A549 (cell line): Measurements from ENCODE around the gene SUCNR1. TPM values are rescaled to one million over a fixed set of nuclear protein-coding genes. Genes with fewer than 3 reads are reported as not detected.
A peak's percentile ranks its signal among the peaks of the same experiment; 100 is the strongest.
"Not testable (repeated sequence)": the region's sequence is repeated elsewhere in the genome, so short reads cannot be mapped to it uniquely, and the experiment has no call there.

ENCODE experiments used
- ATAC-seq, 2 experiments: fragments of 200-7000 bp in 1 of 2; fragments of >200 bp in 1 of 2; cut with Nextera tagmentation in 1 of 2; cut with Tn5 transposase in 1 of 2; 3 replicates each; pipeline versions ENCODE4 v1.8.0 to v1.9.1; 2018 to 2020; ENCODE audit warnings: mild to moderate bottlenecking in 1 of 2, moderate library complexity in 1 of 2
- CTCF ChIA-PET: fragments of 300-600 bp; sonication (Branson Sonifier 250); formaldehyde crosslinking; extraction: SDS; loops from one replicate; lab custom pipeline; 2021; ENCODE audit warnings: antibody characterized with exemption, inconsistent platforms; lab: Yijun Ruan, JAX
- POLR2A ChIA-PET: fragments of 350-600 bp; formaldehyde crosslinking; extraction: SDS; loops from one replicate; lab custom pipeline; 2021; ENCODE audit warnings: antibody characterized with exemption, inconsistent platforms; lab: Yijun Ruan, JAX
- DNase-seq, 2 experiments: peaks; one replicate each; pipeline versions ENCODE4 v3.0.0 to v3.0.0-alpha.2; 2011 to 2016; ENCODE audit warnings: low read depth in 1 of 2, low spot score in 1 of 2
- FAIRE-seq: peaks from 2 replicates; lab custom pipeline; 2011; peaks lifted over from hg19 to GRCh38; lab: Jason Lieb, UNC
- H3K27ac ChIP-seq, 2 experiments: fragments of >200 bp; sonication (Bioruptor Twin); formaldehyde crosslinking; 3 replicates each; pipeline ENCODE4 v1.5.1; 2016 to 2017
- H3K4me1 ChIP-seq: fragments of >200 bp; sonication (Bioruptor Twin); formaldehyde crosslinking; 3 replicates; pipeline ENCODE4 v1.6.1; 2016
- H3K4me2 ChIP-seq: fragments of >200 bp; sonication (Bioruptor Twin); formaldehyde crosslinking; 3 replicates; pipeline ENCODE4 v1.6.1; 2016
- H3K4me3 ChIP-seq: fragments of >200 bp; sonication (Bioruptor Twin); formaldehyde crosslinking; 3 replicates; pipeline ENCODE4 v1.5.1; 2016
- H3K9me3 ChIP-seq: fragments of >200 bp; sonication (Bioruptor Twin); formaldehyde crosslinking; 3 replicates; pipeline ENCODE4 v1.6.1; 2016
- CHD2 ChIP-seq: fragments of 150-350 bp; IDR thresholded peaks from 2 replicates; pipeline ENCODE4 v1.6.1; 2014; ENCODE audit warnings: low read length; ENCODE audit not compliant: partially characterized antibody
- CHD4 ChIP-seq: fragments of 200-600 bp; sonication (generic); IDR thresholded peaks from 2 replicates; pipeline ENCODE4 v1.6.1; 2016; ENCODE audit warnings: antibody characterized with exemption, mild to moderate bottlenecking, borderline replicate concordance
- E2F6 ChIP-seq: IDR thresholded peaks from 2 replicates; pipeline ENCODE4 v1.6.1; 2012; ENCODE audit warnings: low read depth, borderline replicate concordance
- FOSL2 ChIP-seq, 2 experiments: fragments of 450-650 bp in 1 of 2; fragments of >200 bp in 1 of 2; sonication (Bioruptor Twin) in 1 of 2; formaldehyde crosslinking; IDR thresholded peaks; 2 replicates each; pipeline versions ENCODE4 v1.5.0 to v1.6.1; 2016 to 2020; ENCODE audit warnings: mild to moderate bottlenecking in 1 of 2, moderate library complexity in 1 of 2
- HDAC2 ChIP-seq: fragments of 200-600 bp; sonication (generic); IDR thresholded peaks from 2 replicates; pipeline ENCODE4 v1.6.1; 2016
- HOXA7 ChIP-seq: fragments of 250-450 bp; sonication (Bioruptor Pico); IDR thresholded peaks from 2 replicates; pipeline ENCODE4 v1.5.0; 2020; ENCODE audit warnings: mild to moderate bottlenecking, moderate library complexity
- HOXB13 ChIP-seq: fragments of 250-450 bp; sonication (Bioruptor Pico); IDR thresholded peaks from 2 replicates; pipeline ENCODE4 v1.5.0; 2020; ENCODE audit warnings: low read depth, mild to moderate bottlenecking, moderate library complexity
- HOXB5 ChIP-seq: fragments of 250-450 bp; sonication (Bioruptor Pico); IDR thresholded peaks from 2 replicates; pipeline ENCODE4 v1.5.0; 2020; ENCODE audit warnings: mild to moderate bottlenecking, moderate library complexity
- MAZ ChIP-seq: fragments of 150-350 bp; IDR thresholded peaks from 2 replicates; pipeline ENCODE4 v1.6.1; 2014; ENCODE audit warnings: antibody characterized with exemption, low read depth, low read length, borderline replicate concordance
- NFE2L2 ChIP-seq: fragments of 150-350 bp; conservative IDR thresholded peaks from 2 replicates; pipeline ENCODE4 v1.6.1; 2014; ENCODE audit warnings: low read length
- NPAS2 ChIP-seq: fragments of 250-450 bp; sonication (Bioruptor Pico); IDR thresholded peaks from 2 replicates; pipeline ENCODE4 v1.8.0; 2022; ENCODE audit warnings: mild to moderate bottlenecking, moderate library complexity, borderline replicate concordance
- PHF8 ChIP-seq: fragments of 200-600 bp; sonication (generic); IDR thresholded peaks from 2 replicates; pipeline ENCODE4 v1.6.1; 2016; ENCODE audit warnings: low read depth, mild to moderate bottlenecking, antibody characterized with exemption, moderate library complexity, borderline replicate concordance
- POLR2A ChIP-seq: IDR thresholded peaks from 2 replicates; pipeline ENCODE4 v1.6.1; 2012; ENCODE audit warnings: mild to moderate bottlenecking, low read length
- TFCP2L1 ChIP-seq: fragments of 250-450 bp; sonication (Bioruptor Pico); IDR thresholded peaks from 2 replicates; pipeline ENCODE4 v1.5.0; 2021; ENCODE audit warnings: mild to moderate bottlenecking
- TP53 ChIP-seq: fragments of 250-450 bp; sonication (Bioruptor Pico); IDR thresholded peaks from 2 replicates; pipeline ENCODE4 v1.5.0; 2021; ENCODE audit warnings: mild to moderate bottlenecking, moderate library complexity
- ZC3H11A ChIP-seq: fragments of 450-650 bp; IDR thresholded peaks from 2 replicates; pipeline ENCODE4 v1.6.1; 2014; ENCODE audit warnings: antibody characterized with exemption, mild to moderate bottlenecking
- ZSCAN20 ChIP-seq: fragments of 250-450 bp; sonication (Bioruptor Pico); IDR thresholded peaks from 2 replicates; pipeline ENCODE4 v1.8.0; 2022; ENCODE audit warnings: mild to moderate bottlenecking, moderate library complexity
- WGBS: methylation state at CpG from one replicate; pipeline ENCODE4 v1.1.6; 2017; ENCODE audit errors: missing lambda C conversion rate; 5-methylcytosine and 5-hydroxymethylcytosine counted together
- polyA plus RNA-seq, 4 experiments: library from polyadenylated mRNA; depleted of rRNA in 3 of 4; stranded (reverse); fragments of >200 nt; fragmentation: RNase III in 1 of 4; extraction: RNeasy Plus Mini Kit Qiagen cat#74134 plus additional on column Dnase treatment in 1 of 4; gene quantifications; 2 replicates in 3 of 4; 3 replicates in 1 of 4; pipeline ENCODE4 v1.2.3, GENCODE V29; 2011 to 2017
- TF ChIP-seq, protein P1 (sequence below): fragments of 150-350 bp; IDR thresholded peaks from 2 replicates; pipeline ENCODE4 v1.6.1; 2014; ENCODE audit warnings: low read depth, mild to moderate bottlenecking, low read length

SUCNR1 gene
- polyA plus RNA-seq, 2 of the 4 experiments (the other 2 are of a cell fraction), result 0.27 to 1.4 TPM

- Histone ChIP-seq H3K4me2 (peak overlapping the region; percentile 76; the same call in 2 of the 3 replicates), H3K4me1 (peaks cover 41% of the 10 kb centered on the region), H3K27ac (peak overlapping the region; percentile 6 to 74; a peak in 3 of 6 replicates), H3K4me3 (no peak overlapping the region), H3K9me3 (no peaks in the 10 kb centered on the region)
- peak; percentile 31 to 32 for DNase-seq
- TF ChIP-seq NPAS2 (CRISPR knock-in tag) (no peak), FOSL2 (IDR thresholded peaks at IDR 0.05) (no peak), FOSL2 (CRISPR knock-in tag; IDR thresholded peaks at IDR 0.05) (peak; percentile 16; the same call in 1 of the 2 replicates), TFCP2L1 (no peak), ZC3H11A (no peak), HOXA7 (CRISPR knock-in tag) (no peak), E2F6 (peak; percentile 39; the same call in 1 of the 2 replicates), ZSCAN20 (CRISPR knock-in tag) (no peak), MAZ (no peak), TP53 (CRISPR knock-in tag) (no peak), HDAC2 (no peak), HOXB5 (CRISPR knock-in tag) (no peak; the same call in 1 of the 2 replicates), HOXB13 (CRISPR knock-in tag) (no peak), CHD4 (no peak), POLR2A (no peak), CHD2 (no peak)
- TF ChIP-seq, protein P1, sequence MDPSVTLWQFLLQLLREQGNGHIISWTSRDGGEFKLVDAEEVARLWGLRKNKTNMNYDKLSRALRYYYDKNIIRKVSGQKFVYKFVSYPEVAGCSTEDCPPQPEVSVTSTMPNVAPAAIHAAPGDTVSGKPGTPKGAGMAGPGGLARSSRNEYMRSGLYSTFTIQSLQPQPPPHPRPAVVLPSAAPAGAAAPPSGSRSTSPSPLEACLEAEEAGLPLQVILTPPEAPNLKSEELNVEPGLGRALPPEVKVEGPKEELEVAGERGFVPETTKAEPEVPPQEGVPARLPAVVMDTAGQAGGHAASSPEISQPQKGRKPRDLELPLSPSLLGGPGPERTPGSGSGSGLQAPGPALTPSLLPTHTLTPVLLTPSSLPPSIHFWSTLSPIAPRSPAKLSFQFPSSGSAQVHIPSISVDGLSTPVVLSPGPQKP, result no peak
- FAIRE-seq, result no peak
- peak; percentile 71 to 77; a peak in 3 of 6 replicates for ATAC-seq
- CTCF ChIA-PET, result interaction anchor here (1.3 to 1.5 kb wide), 2 partner anchors 7 to 457 kb away, joined by 3 to 6 read pairs; no protein-coding TSS in a partner anchor
- 24% methylated on average over 2 of the region's 2 CpGs for WGBS
- POLR2A ChIA-PET, result interaction anchor here (0.6 kb wide), 1 partner anchor 240 kb away, joined by 3 read pairs; no protein-coding TSS in a partner anchor
These were observed 52.4 kb downstream of the SUCNR1 start for GRCh38 chr3:151925876-151926275.

GRCh38 chr3:151926956-151927355 lies 53.5 kb downstream of the SUCNR1 start:
- ChIA-PET POLR2A (no interaction called here), CTCF (interaction anchor here (0.5 to 1.8 kb wide), 6 partner anchors 8 to 812 kb away, joined by 3 to 6 read pairs (median 4); no protein-coding TSS in a partner anchor)
- Histone ChIP-seq H3K9me3 (no peaks in the 10 kb centered on the region), H3K4me1 (peaks cover 51% of the 10 kb centered on the region), H3K4me2 (peak overlapping the region; percentile 76), H3K4me3 (peak overlapping the region; percentile 16; the same call in 1 of the 3 replicates), H3K27ac (peak overlapping the region; percentile 48 to 71)
- TF ChIP-seq NFE2L2, result no peak
- no peak for TF ChIP-seq MAZ
- TF ChIP-seq FOSL2 (IDR thresholded peaks at IDR 0.05), result peak; percentile 6; the same call in 1 of the 2 replicates
- peak; percentile 76 for TF ChIP-seq FOSL2 (CRISPR knock-in tag; IDR thresholded peaks at IDR 0.05)
- no peak for TF ChIP-seq PHF8
- DNase-seq (peak; percentile 48 to 53), FAIRE-seq (no peak), ATAC-seq (peak; percentile 42 to 74; a peak in 3 of 6 replicates)
- WGBS, result 2% methylated on average over 5 of the region's 5 CpGs

GRCh38 chr3:151927915-151928525 lies 54.6 kb downstream of the SUCNR1 start:
- H3K4me3 ChIP-seq, H3K9me3 ChIP-seq, POLR2A ChIA-PET, ATAC-seq, FAIRE-seq, DNase-seq: not testable (repeated sequence)
- 91% methylated on average over 29 of the region's 49 CpGs for WGBS
- H3K4me2 ChIP-seq, result peak overlapping the region; percentile 76; the same call in 2 of the 3 replicates
- H3K4me1 ChIP-seq, result peaks cover 59% of the 10 kb centered on the region
- H3K27ac ChIP-seq, result peak overlapping the region in 1 of 2 experiments; percentile 71; a peak in 3 of 6 replicates
- CTCF ChIA-PET, result interaction anchor here (1.2 to 1.8 kb wide), 3 partner anchors 9 to 760 kb away, joined by 3 to 4 read pairs (median 4); no protein-coding TSS in a partner anchor
